Stimulated activated CD4-positive, alpha-beta T cell treated with anti-CD3 and anti-CD28 coated beads, TNF-alpha, amount 100 ng/mL, for 48 hours (primary cell): Measurements from ENCODE around the gene SPHK1.

Experiments
- DNase-seq, 3 donors: peaks; one replicate each; pipeline ENCODE4 v3.0.0-alpha.2; 2020; ENCODE audit warnings: low read depth in 3 of 3

Gene SPHK1

DNA sequence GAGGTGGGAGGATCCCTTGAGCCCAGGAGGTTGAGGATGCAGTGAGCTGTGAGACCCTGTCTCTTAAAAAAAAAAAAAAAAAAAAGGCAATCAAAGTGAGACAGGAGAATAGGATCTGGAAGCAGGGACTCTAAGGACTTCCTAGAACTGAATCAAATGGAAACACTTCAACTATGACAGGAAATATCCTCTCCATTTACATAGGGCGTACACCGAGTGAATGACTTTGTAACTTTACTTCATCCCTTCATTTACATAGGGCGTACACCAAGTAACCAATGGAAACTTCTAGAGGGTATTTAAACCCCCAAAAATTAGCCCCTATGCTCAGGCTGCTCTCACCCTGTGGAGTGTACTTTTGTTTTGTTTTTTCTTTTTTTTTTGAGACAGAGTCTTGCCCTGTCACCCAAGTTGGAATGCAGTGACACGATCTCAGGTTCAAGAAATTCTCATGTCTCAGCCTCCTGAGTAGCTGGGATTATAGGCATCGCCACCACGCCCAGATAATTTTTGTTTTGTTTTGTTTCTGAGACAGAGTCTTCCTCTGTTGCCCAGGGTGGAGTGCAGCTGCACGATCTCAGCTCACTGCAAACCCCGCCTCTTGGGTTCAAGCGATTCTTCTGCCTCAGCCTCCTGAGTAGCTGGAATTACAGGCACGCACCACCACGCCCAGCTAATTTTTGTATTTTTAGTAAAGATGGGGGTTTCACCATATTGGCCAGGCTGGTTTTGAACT is 21.1 kb upstream of the SPHK1 start:
- DNase-seq = no peak

DNA sequence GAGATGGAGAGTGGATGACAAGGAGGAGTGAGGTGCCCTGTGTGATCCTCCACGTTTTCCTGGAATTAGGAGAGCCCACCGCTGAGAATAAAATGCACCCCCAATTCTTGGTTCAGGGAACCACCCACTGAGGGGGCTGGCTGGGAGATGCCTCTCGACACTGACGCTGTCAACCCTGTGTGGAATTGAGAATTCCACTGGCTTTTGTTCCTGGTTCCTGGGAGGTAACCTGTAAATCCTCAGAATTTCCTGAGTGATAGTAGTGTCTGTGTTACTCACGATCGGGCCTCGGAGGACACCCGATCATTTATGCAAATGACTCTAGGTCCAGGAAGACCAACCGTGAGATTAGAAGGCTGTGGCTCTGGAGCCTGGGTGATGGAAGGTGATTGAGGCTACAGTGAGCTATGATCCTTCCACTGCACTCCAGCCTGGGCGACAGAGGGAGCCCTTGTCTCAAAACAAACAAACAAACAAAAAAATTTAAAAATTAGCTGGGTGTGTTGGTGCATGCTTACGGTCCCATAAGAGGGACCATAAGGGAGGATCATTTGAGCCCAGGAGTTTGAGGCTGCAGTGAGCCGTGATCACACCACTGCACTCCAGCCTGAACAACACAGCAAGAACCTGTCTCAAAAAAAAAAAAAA is 19.0 kb upstream of the SPHK1 start:
- DNase-seq = no peak

DNA sequence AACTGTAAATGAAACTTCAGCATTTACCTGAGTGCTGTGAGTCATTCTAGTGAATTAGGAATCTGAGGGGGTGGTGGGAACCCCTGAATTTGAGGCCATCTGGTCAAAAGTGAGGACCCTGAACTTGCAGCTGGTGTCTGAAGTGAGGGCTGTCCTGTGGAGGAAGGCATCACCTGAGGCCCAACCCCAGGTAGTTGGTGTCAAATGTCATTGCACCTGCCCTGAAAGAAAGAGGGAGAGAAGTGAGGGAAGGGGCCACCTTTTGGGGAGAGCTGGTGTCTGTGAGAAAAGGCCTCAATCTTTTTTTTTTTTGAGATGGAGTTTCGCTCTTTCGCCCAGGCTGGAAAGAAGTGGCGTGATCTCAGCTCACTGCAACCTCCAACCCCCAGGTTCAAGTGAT is 18.2 kb upstream of the SPHK1 start:
- DNase-seq = no peak

DNA sequence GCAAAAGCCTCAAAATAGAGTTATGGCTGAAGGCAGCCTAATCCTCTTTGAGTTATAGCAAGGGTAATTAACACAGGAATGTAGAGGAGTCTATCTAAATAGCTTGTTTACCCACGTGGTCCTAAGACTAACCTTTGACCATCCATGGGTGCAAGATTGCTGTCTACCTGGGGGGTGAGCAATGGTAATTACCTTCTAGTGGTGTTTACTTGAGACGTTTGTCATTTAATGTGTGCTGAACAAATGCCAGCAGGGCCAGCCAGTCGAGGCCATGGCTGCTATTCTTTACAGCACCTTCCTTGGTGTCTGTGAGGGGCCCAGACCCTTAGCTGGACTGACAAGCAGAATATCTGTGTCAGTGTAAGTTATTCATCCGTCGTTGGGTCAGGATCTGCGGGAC is 16.8 kb upstream of the SPHK1 start:
- DNase-seq = no peak

DNA sequence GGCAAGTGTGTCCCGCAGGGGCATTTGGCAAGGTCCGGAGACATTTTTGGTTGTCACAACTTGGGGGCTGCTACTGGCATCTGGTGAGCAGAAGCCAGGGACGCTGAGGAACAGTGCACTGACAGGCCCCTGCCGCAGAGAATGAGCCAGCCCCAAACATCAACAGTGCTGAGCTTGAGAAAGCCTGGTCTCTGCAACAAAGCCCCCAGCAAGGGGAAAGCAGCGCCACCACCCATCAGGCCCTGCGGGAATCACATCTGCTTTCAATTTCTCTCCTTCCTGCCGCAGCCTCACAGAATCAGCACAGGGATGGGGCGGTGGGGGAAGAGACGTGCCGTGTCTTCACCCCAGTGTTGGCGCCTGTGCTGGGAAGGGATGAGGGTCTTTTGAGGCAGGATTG is 15.9 kb upstream of the SPHK1 start:
- DNase-seq = no peak

DNA sequence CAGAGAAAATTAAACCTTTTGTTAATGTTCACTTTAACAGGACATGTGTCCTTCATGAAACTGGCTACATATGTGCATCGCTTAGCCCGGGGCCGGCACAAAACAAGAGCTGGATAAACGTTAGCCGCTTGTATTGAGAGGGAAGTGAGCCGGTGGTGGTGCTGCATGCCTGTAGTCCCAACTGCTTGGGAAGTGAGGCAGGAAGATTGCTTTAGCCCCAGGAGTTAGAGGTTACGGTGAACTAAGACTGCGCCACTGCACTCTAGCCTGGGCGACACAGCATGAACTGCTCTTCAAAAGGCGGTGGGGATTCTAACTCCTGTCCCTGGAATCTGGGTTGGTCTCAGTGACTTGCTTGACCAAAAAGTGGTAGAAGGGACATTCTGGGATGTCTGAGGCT is 15.0 kb upstream of the SPHK1 start:
- DNase-seq = no peak

DNA sequence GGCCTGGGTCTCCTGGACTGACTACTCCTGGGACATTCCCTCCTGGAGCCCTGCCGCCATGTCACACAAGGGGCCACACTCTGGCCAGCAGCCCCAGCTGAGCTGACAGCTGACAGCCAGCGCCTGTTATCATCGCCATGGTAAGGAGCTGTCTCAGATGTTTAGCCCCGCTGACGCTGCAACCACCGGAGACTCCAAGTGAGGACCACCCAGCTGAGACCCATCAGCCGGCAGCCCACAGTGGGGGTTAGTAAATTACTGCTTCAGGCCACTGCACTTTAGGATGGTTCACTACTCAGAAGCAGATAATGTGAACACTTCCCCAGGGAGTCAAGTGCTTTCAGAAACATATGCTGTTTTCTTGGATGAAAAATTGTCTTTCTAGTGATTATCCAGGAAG is 14.6 kb upstream of the SPHK1 start:
- no peak for DNase-seq

DNA sequence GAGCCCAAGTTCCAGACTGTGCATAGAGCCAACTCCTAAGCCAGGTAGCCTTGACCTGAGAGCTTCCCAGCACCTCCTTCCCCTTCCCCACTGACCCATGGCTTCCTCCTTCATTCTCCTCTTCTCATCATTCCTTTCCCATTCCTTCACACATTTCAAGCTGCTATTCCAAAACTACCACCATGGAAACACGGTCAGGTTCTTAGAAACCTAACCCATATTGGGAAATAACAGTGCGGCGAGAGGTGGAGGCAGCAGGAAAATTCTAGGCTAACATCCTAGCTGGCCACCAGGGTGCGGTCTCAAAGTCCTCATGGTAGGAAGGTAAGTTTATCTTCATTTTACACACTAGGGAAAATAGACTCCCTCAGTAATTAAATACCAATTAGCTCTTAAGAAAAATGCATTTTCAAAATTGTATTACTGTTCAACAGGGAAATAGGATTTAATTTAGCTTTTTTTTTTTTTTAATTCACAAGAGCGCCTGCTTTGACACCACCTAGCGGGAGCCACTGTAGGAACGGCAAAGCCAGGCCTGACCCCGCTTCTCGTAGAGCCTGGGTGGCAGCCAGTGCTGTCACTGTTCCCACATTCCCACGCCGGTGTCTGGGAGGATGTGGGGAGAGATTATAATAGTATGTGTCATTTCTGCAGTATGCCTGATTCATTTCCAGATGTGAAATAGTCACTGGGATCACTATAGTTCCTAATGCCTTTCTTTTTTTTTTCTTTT is 14.0 kb upstream of the SPHK1 start:
- DNase-seq = no peak

DNA sequence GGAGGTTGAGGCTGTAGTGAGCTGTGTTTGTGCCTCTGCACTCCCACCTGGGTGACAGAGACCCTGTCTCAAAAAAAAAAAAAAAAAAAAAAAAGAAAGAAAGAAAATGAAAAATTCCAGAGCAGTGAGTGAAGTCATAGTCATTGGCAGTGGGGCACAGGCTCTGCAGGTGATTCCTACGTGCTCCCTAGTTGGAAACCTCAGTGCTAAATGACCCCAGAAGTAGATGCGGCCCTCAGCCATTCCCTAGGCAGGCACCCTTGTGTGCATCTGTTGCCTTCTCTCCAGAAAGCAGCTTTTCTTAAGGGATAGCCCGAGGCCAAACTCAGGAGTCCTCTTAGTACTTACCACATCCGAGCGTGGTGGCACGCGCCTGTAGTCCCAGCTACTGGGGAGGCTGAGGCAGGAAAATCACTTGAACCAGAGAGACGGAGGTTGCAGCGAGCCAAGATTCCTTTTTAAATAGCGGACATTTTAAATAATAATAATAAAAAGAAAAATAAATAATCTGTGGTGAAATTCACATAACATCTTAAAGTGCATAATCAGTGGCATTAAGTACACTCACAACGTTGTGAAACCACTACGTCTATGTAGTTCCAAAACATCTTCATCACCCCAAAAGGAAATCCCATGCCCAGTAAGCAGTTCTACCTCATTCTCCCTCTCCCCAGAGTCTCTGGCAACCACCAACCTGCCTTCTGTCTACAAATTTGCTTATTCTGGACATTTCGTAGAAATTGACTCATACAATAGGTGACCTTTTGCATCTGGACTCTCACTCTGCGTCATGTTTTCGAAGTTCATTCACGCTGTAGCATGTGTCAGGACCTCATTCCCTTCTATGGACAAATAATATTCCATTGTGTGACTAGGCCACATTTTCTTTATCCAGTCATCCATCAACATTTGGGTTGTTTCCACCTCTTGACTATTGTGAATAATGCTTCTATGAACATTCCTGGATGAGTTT is 12.5 kb upstream of the SPHK1 start:
- DNase-seq = no peak

DNA sequence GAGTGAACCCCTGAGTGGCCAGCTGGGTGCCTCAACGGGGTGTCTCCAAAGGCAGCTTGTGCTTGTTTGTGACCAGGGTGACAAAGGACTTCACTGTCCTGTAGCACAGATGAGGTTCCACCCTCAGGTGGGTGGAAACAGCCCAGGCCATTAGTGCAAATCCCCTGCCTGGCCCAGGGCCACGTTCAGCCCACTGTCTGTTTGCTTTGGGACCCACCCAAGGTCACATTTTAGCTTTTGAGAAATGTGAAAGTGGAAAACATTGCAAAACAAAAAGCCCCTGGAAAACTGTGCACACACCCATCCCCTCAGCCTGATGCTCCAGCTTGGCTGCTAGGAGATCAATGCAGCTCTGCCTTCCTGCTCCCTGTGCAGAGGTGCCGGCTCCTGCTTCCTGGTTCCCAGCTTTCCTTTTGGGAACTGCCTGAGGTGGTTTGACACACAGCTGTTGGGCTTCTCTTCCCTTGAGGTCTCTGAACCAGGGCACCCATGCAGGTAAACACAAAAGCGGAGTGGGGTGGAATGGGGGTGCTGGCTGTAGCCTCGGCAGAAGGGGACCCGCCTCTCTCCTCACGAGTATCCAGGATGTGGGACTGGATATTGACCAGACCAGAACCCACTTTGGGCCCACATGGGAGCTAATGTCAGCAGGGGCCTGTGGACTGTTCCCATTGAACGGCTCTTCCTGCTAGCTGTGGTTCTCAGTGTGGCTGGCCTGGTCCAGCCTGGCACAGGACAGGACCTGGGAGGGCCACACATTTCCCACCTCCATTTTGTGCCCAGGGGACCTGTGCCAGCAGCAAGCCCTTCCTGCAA is 7.9 kb upstream of the SPHK1 start:
- DNase-seq = no peak

DNA sequence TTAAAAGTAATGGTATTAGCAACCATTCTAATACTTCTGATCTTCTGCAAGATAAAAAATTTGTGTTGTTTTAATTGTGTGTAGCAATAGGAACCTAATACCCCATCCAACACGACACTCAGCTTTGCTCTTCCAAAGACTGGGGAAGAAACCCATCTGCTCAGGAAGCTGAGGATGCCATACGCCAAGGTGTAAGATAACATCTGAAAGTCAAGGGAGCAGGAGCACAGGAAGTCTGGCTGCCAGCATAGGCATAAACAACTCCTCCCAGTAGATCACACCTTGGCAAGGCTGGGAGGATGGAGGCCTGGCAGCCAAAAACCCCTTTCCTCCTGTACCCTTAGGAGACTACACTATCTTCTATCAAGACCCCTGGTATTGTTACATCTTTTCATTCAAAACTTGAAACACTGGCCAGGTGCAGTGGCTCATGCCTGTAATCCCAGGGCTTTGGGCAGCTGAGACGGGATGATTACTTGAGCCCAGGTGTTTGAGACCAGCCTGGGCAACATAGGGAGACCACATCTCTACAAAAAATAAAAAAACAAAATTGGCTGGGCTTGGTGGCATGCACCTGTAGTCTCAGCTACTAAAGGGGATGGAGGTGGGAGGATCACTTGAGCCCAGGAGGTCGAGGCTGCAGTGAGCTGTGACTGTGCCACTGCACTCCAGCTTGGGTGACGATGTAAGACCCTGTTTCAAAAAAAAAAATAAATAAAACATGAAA is 5.7 kb upstream of the SPHK1 start:
- no peak for DNase-seq

DNA sequence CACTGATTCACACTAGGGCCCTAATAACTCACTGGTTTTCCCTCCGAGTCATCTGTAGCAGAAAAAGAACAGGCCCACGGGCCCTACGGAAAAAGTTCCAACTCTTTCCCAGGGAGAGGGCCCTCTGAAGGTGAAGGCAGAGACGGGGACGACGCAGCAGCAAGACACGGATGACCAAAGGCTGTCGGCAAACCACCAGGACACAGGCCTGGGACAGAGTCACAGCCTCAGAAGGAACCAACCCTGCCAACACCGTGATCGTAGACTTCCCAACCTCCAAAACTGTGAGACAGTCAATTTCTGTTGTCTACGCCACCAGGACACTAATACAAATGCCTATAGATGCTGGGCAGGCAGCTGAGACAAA is 5.2 kb upstream of the SPHK1 start:
- no peak for DNase-seq

DNA sequence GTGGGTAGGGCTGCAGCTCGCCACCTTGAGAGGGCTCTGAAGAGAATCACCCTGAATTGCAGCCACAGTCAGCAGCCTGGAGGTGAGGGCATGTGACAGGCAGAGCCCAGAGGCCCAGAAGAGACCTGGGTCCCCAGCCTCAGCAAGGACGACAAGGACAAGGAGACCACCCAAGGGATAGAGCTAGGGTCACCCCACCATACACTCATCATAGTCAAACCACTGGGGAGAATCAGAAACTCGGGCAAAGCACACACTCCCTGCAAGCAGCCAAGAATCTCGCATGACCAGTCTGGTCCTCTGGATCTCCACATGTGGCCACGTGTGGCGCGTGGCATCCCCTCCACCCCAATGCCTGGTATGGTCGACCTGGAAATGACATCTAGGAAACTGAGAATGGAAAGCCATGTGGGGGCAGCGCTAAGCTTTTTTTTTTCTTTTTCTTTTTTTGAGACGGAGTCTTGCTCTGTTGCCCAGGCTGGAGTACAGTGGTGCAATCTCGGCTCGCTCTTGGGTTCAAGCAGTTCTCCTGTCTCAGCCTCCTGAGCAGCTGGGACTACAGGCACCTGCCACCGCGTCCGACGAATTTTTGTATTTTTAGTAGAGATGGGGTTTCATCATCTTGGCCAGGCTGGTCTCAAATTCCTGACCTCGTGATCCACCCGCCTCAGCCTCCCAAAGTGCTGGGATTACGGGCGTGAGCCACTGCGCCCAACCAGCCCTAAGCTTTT is 4.6 kb upstream of the SPHK1 start:
- no peak for DNase-seq

DNA sequence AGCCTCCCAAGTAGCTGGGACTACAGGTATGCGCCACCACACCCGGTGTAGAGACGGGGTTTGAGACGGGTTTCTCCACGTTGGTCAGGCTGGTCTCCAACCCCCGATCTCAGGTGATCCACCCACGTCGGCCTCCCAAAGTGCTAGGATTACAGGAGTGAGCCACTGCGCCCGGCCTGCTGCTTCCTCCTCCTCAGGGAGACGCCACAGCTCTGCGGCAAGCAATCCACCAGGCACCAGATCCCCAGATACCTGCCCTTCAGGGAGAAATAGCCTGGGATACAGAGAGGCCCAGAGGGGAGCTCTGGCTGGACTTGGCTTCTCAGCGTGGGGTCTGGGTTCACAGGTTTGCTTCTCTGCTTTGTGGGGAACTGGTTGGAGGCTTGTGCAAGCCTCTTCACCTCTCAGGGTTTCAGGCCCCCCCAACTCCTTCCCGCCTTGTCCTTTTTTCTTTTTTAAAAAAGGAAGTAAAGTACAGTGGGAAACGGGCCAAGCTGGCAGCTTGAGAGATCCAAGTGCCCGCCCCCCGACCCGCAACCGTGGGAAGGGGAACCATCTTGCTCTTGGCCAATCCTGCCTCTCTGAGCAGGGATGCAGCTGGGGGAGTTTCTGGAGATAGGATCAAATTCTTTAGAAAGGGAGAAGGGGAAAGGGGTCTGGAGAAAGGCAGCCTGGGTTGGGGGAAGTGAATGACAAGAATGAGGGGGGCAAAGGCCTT is 2.6 kb upstream of the SPHK1 start:
- no peak for DNase-seq

DNA sequence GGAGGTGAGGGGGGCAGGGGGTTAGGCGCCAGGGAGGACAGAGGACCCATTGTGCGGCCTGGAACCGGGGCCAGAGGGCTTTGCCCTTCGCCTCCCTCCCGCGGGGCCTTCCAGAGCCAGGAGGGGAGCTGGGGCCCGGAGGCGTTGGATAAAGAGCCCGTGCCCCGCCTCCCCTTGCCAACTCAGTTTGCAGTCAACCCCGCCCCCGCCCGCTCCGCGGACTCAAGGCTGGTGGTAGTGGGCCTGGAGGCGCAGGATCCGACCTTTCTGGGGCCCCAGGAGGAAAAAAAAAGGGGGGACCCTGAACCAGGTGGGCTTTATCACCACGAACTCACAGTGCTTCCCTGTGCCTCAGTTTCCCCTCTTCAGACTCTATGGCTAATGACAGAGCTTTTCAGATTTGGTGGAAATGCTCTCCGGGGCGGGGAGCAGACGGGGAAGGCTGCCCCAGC is 2.0 kb upstream of the SPHK1 start:
- peak in 1 of 3 donors; percentile 28 for DNase-seq

DNA sequence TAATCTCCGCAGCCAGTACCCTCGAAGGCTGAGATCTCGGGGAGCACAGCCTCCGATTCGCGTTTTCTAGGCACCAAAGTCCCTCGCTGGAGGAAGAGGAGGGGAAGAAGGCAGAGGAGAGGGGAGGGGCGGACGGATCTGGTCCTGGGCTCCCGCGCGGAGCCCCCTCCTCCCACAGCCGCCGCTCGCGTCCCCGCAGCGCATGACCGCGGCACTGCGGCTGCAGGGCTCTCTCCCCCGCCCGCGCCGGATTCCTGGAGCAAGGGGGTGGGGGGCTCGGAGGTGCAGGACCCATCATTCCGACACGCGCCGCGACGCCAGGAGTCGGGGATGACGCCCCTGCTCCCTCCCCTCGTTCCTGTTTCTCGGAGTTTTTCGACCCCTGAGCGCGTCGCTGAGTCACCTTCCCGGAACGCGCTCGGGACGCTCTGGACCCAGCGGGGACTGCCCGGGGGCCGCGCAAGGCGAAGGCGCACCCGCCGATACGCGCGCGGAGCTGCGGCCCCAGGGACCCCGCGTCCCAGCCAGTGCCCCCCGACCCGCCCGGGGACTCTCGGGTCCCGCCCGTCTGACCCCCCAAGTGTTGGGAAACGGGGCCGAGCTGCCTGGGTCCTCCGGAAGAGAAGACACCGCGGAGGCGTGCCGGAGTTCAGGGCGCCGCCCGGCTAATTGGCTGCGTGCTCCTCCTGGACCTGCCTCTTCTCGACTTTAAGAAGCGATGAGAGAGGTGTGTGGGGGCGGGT is 1.4 kb upstream of the SPHK1 start:
- DNase-seq = peak; percentile 29 to 63 (median 38)

DNA sequence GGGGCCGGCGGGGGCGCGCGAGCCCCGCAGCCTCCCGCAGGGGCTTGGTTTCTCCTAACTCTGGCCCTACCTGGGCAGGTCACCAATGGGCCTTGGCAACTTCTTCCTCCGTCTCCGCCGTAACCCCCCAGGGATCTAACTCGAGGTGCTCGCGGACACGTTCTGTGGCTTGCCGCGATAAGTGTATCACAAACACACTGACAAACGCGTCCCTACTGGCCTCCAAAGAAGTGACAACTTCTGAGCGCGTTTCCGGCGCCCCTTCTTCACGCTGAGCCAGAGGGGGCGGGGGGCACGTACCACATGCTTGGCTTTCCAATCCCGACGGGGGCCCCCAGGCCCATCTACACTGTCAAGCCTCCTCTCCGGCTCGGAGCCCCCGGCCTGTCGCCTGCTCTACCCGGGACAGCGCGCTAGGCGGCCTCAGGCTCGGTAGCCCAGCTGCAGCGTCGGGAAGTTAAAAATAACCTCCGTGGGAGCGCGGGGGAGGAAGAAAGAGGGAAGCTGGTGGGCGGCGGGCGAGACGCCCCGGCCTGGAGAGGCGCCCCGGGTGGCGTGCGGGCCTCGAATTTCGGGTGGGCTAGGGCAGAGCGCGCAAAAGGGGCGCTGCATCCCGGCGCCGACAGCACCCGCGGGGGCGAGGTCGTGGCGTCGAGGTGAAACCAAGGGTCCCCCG is 725 bp upstream of the SPHK1 start:
- peak in 1 of 3 donors; percentile 41 for DNase-seq
